ENCODE results near the gene GBF1. TPM values are rescaled to one million over a fixed set of nuclear protein-coding genes. Genes with fewer than 3 reads are reported as not detected.

The GBF1 gene
- total RNA-seq, 1 donor, result 38.0 TPM

DNA sequence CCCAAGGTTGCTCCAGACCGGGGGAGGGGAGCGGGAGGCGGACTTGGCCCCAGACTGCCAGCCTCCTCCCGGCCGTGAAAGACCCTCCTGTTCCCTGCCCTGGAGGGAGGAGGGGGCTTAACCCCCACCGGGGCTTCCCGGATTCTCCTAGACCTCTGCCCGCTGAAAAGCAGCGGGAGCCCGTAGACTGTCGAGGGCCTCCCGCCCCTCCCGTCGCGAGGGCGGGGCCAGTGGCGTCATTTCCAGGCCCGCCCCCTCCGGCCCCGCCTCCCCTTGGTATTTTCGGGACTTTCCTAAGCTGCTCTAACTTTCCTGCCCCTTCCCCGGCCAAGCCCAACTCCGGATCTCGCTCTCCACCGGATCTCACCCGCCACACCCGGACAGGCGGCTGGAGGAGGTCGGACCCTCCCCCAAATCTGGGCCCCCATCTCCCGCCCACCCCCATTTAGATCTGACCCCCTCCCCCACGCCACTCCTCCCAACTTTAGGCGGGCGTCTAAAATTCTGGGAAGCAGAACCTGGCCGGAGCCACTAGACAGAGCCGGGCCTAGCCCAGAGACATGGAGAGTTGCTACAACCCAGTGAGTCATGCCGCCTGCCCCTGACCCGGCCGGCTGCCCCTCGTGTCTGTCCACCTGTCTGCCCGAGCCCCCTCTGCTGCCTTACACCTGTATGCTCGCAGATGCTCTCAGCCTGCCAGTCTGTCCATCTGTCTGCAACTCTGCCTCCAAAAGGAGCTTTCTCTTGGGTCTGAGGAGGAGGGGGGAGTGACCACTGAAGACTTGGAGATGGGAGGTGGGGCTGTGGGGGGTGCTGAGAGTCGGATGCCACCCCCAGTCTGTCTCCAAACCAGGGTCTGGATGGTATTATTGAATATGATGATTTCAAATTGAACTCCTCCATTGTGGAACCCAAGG, 150.3 kb downstream of the GBF1 start, which contains the start of gene NFKB2:
Gene NFKB2, plus strand, starts transcription at position 306 of the 917 bp plus-strand sequence. Its CDS starts 255 bp downstream, at position 561.
- Histone ChIP-seq H3K79me2 (ENCODE audit: insufficient read depth, low read length) (peaks cover 13% of the 10 kb centered on the region), H3K4me2 (ENCODE audit: insufficient read depth, low read length) (peak within 1 kb of the TSS; percentile 95), H3K27ac (ENCODE audit: low read depth, low read length) (peak within 1 kb of the TSS; percentile 95), H3K36me3 (ENCODE audit: insufficient read depth, low read length) (peaks cover 20% of the 10 kb centered on the region), H4K20me1 (ENCODE audit: insufficient read depth, low read length) (no peaks in the 10 kb centered on the region), H3K4me3 (ENCODE audit: insufficient read depth, low read length) (peak within 1 kb of the TSS; percentile 88), H2AFZ (ENCODE audit: low read length) (peak within 1 kb of the TSS; percentile 81), H3K9me3 (ENCODE audit: low read depth, low read length) (no peaks in the 10 kb centered on the region), H3K4me1 (ENCODE audit: insufficient read depth, low read length) (peaks cover 18% of the 10 kb centered on the region), H3K27me3 (ENCODE audit: insufficient read depth, low read length) (no peaks in the 10 kb centered on the region)
- TF ChIP-seq, protein P1, sequence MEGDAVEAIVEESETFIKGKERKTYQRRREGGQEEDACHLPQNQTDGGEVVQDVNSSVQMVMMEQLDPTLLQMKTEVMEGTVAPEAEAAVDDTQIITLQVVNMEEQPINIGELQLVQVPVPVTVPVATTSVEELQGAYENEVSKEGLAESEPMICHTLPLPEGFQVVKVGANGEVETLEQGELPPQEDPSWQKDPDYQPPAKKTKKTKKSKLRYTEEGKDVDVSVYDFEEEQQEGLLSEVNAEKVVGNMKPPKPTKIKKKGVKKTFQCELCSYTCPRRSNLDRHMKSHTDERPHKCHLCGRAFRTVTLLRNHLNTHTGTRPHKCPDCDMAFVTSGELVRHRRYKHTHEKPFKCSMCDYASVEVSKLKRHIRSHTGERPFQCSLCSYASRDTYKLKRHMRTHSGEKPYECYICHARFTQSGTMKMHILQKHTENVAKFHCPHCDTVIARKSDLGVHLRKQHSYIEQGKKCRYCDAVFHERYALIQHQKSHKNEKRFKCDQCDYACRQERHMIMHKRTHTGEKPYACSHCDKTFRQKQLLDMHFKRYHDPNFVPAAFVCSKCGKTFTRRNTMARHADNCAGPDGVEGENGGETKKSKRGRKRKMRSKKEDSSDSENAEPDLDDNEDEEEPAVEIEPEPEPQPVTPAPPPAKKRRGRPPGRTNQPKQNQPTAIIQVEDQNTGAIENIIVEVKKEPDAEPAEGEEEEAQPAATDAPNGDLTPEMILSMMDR (IDR thresholded peaks at IDR 0.05; ENCODE audit: extremely low read depth, low read depth, low read length), result no peak
- DNase-seq (ENCODE audit: insufficient read length, low spot score, missing footprints), result peak; percentile 99

DNA sequence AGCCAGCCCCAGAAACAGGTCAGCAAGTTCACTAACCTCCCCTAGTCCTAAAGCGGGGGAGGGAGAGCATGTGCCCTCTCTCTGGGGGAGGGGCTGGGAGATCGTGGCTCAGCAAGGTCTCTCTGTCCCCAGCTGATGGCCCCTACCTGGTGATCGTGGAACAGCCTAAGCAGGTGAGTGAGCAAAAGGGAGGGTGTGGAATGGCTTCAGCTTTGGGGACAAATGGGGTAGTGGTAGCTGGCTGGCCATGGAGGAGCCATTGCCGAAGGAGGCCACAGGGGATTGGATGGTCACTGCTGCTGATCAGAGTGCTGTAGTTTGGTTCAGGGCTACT, 151.0 kb downstream of the GBF1 start:
- Histone ChIP-seq H3K4me1 (ENCODE audit: insufficient read depth, low read length) (peaks cover 18% of the 10 kb centered on the region), H2AFZ (ENCODE audit: low read length) (no peak overlapping the region), H3K9me3 (ENCODE audit: low read depth, low read length) (no peaks in the 10 kb centered on the region), H3K36me3 (ENCODE audit: insufficient read depth, low read length) (peaks cover 26% of the 10 kb centered on the region), H3K27ac (ENCODE audit: low read depth, low read length) (peak overlapping the region; percentile 95), H3K4me2 (ENCODE audit: insufficient read depth, low read length) (peak overlapping the region; percentile 95), H3K79me2 (ENCODE audit: insufficient read depth, low read length) (peaks cover 13% of the 10 kb centered on the region), H3K4me3 (ENCODE audit: insufficient read depth, low read length) (peak overlapping the region; percentile 88), H3K27me3 (ENCODE audit: insufficient read depth, low read length) (no peaks in the 10 kb centered on the region), H4K20me1 (ENCODE audit: insufficient read depth, low read length) (no peaks in the 10 kb centered on the region)
- DNase-seq (ENCODE audit: insufficient read length, low spot score, missing footprints), result peak; percentile 54
- TF ChIP-seq, protein P1 (IDR thresholded peaks at IDR 0.05; ENCODE audit: extremely low read depth, low read depth, low read length), result no peak

DNA sequence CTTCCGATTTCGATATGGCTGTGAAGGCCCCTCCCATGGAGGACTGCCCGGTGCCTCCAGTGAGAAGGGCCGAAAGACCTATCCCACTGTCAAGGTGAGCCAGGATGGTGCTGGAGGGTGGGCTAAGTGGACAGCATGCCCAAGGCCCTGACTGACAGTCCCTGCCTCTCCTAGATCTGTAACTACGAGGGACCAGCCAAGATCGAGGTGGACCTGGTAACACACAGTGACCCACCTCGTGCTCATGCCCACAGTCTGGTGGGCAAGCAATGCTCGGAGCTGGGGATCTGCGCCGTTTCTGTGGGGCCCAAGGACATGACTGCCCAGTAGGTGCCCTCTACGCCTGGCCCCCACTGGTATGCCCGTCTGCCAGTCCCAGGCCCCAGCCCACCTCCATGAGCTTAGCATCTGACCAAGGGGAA, 151.4 kb downstream of the GBF1 start:
- no peaks in the 10 kb centered on the region for H3K9me3 ChIP-seq (ENCODE audit: low read depth, low read length)
- DNase-seq (ENCODE audit: insufficient read length, low spot score, missing footprints), result no peak
- peak overlapping the region; percentile 95 for H3K27ac ChIP-seq (ENCODE audit: low read depth, low read length)
- peak overlapping the region; percentile 95 for H3K4me2 ChIP-seq (ENCODE audit: insufficient read depth, low read length)
- H3K4me3 ChIP-seq (ENCODE audit: insufficient read depth, low read length), result peak overlapping the region; percentile 88
- H4K20me1 ChIP-seq (ENCODE audit: insufficient read depth, low read length), result no peaks in the 10 kb centered on the region
- H3K79me2 ChIP-seq (ENCODE audit: insufficient read depth, low read length), result peaks cover 13% of the 10 kb centered on the region
- peaks cover 31% of the 10 kb centered on the region for H3K36me3 ChIP-seq (ENCODE audit: insufficient read depth, low read length)
- peaks cover 18% of the 10 kb centered on the region for H3K4me1 ChIP-seq (ENCODE audit: insufficient read depth, low read length)
- no peaks in the 10 kb centered on the region for H3K27me3 ChIP-seq (ENCODE audit: insufficient read depth, low read length)
- no peak overlapping the region for H2AFZ ChIP-seq (ENCODE audit: low read length)
- TF ChIP-seq, protein P1 (IDR thresholded peaks at IDR 0.05; ENCODE audit: extremely low read depth, low read depth, low read length), result no peak

Measured in osteoblast (primary cell).